CD8-positive, alpha-beta memory T cell (primary cell): ENCODE results near the gene PBX2. TPM values are rescaled to one million over a fixed set of nuclear protein-coding genes. Genes with fewer than 3 reads are reported as not detected.
A peak's percentile ranks its signal among the peaks of the same experiment; 100 is the strongest.

ENCODE experiments used
- CTCF ChIA-PET: fragments of 350-600 bp; sonication (Branson Sonifier 250); formaldehyde crosslinking; loops from one replicate; lab custom pipeline; 2021; ENCODE audit warnings: antibody characterized with exemption; lab: Charles Lee
- POLR2A ChIA-PET: fragments of 350-600 bp; sonication (Branson Sonifier 250); formaldehyde crosslinking; loops from one replicate; lab custom pipeline; 2021; ENCODE audit warnings: antibody characterized with exemption; lab: Charles Lee
- DNase-seq, 5 donors: peaks; one replicate each; pipeline versions ENCODE4 v3.0.0 to v3.0.0-alpha.2; 2020 to 2022; ENCODE audit warnings: mixed read lengths in 1 of 5
- H3K27ac ChIP-seq: one replicate; pipeline ENCODE4 v1.7.0; 2013; ENCODE audit warnings: low read depth, mild to moderate bottlenecking, low read length, moderate library complexity
- H3K27me3 ChIP-seq: 2 replicates; pipeline ENCODE4 v1.7.0; 2013; ENCODE audit warnings: low read length, mild to moderate bottlenecking; ENCODE audit not compliant: insufficient read depth, poor library complexity, severe bottlenecking
- H3K36me3 ChIP-seq: 2 replicates; pipeline ENCODE4 v1.7.0; 2013; ENCODE audit warnings: mild to moderate bottlenecking, low read length, moderate library complexity; ENCODE audit not compliant: insufficient read depth
- H3K4me1 ChIP-seq: 2 replicates; pipeline ENCODE4 v1.7.0; 2013; ENCODE audit warnings: mild to moderate bottlenecking, low read length, moderate library complexity; ENCODE audit not compliant: insufficient read depth
- H3K4me3 ChIP-seq: 2 replicates; pipeline ENCODE4 v1.7.0; 2013; ENCODE audit warnings: mild to moderate bottlenecking, low read length
- H3K9me3 ChIP-seq: 2 replicates; pipeline ENCODE4 v1.7.0; 2013; ENCODE audit warnings: mild to moderate bottlenecking, low read length
- H3K27ac Mint-ChIP-seq, 8 donors: one replicate each; pipeline ENCODE4 v1.8.0; 2020 to 2021; ENCODE audit warnings: mixed read lengths in 8 of 8, mild to moderate bottlenecking in 6 of 8, inconsistent platforms in 3 of 8, moderate library complexity in 3 of 8
- H3K27me3 Mint-ChIP-seq, 2 donors: one replicate each; pipeline ENCODE4 v1.8.0; 2020 to 2021; ENCODE audit warnings: mixed read lengths in 2 of 2, mild to moderate bottlenecking in 1 of 2, moderate library complexity in 1 of 2
- H3K36me3 Mint-ChIP-seq, 3 donors: one replicate each; pipeline ENCODE4 v1.8.0; 2020 to 2021; ENCODE audit warnings: mixed read lengths in 3 of 3, inconsistent platforms in 1 of 3, mild to moderate bottlenecking in 1 of 3
- H3K4me1 Mint-ChIP-seq, 3 donors: one replicate each; pipeline ENCODE4 v1.8.0; 2020 to 2021; ENCODE audit warnings: mixed read lengths in 3 of 3, inconsistent platforms in 1 of 3, mild to moderate bottlenecking in 1 of 3
- H3K4me3 Mint-ChIP-seq, 7 donors: one replicate each; pipeline ENCODE4 v1.8.0; 2020 to 2021; ENCODE audit warnings: mixed read lengths in 7 of 7, mild to moderate bottlenecking in 6 of 7, moderate library complexity in 4 of 7, inconsistent platforms in 2 of 7
- H3K9me3 Mint-ChIP-seq, 5 donors: one replicate each; pipeline ENCODE4 v1.8.0; 2020 to 2022; ENCODE audit warnings: mixed read lengths in 5 of 5, mild to moderate bottlenecking in 3 of 5, moderate library complexity in 2 of 5, inconsistent platforms in 1 of 5
- polyA plus RNA-seq: library from polyadenylated mRNA; unstranded; fragments of 300-500 nt; fragmentation: Illumina TruSeq; gene quantifications from one replicate; pipeline ENCODE4 v1.2.3, GENCODE V29; 2021
- total RNA-seq, 2 experiments: library from RNA; stranded (reverse); gene quantifications; one replicate each; pipeline ENCODE4 v1.2.3, GENCODE V29; 2021

The PBX2 gene
- total and polyA plus RNA-seq, 3 experiments from 2014 or later: 2.2 to 69.4 (median 63.5) TPM

GRCh38 chr6:32220021-32220420 lies 30.0 kb upstream of the PBX2 start:
- Histone ChIP-seq H3K9me3 (no peaks in the 10 kb centered on the region), H3K4me1 (peaks cover 11% of the 10 kb centered on the region), H3K27me3 (no peaks in the 10 kb centered on the region), H3K36me3 (no peaks in the 10 kb centered on the region), H3K27ac (no peak overlapping the region), H3K4me3 (no peak overlapping the region)
- Mint-ChIP-seq H3K9me3 (no peaks in the 10 kb centered on the region), H3K36me3 (no peaks in the 10 kb centered on the region), H3K27me3 (peaks cover 0 to 4% of the 10 kb centered on the region in 2 donors), H3K4me1 (no peaks in the 10 kb centered on the region), H3K4me3 (no peak overlapping the region), H3K27ac (no peak overlapping the region)
- ChIA-PET CTCF (no interaction called here), POLR2A (no interaction called here)
- DNase-seq: no peak

GRCh38 chr6:32218167-32218566 lies 28.2 kb upstream of the PBX2 start:
- Histone ChIP-seq H3K36me3 (no peaks in the 10 kb centered on the region), H3K27me3 (no peaks in the 10 kb centered on the region), H3K4me1 (peaks cover 11% of the 10 kb centered on the region), H3K27ac (no peak overlapping the region), H3K4me3 (no peak overlapping the region), H3K9me3 (no peaks in the 10 kb centered on the region)
- Mint-ChIP-seq H3K27me3 (peaks cover 0 to 4% of the 10 kb centered on the region in 2 donors), H3K9me3 (no peaks in the 10 kb centered on the region), H3K36me3 (no peaks in the 10 kb centered on the region), H3K27ac (no peak overlapping the region), H3K4me1 (no peaks in the 10 kb centered on the region), H3K4me3 (no peak overlapping the region)
- no peak for DNase-seq
- POLR2A ChIA-PET: no interaction called here
- CTCF ChIA-PET: no interaction called here

GRCh38 chr6:32216998-32217397 lies 27.0 kb upstream of the PBX2 start:
- Mint-ChIP-seq H3K4me1 (peaks cover 2 to 5% (median 3%) of the 10 kb centered on the region in 3 donors), H3K9me3 (no peaks in the 10 kb centered on the region), H3K36me3 (no peaks in the 10 kb centered on the region), H3K27me3 (peaks cover 0 to 4% of the 10 kb centered on the region in 2 donors), H3K4me3 (no peak overlapping the region), H3K27ac (no peak overlapping the region)
- Histone ChIP-seq H3K36me3 (no peaks in the 10 kb centered on the region), H3K27ac (no peak overlapping the region), H3K27me3 (no peaks in the 10 kb centered on the region), H3K4me3 (no peak overlapping the region), H3K4me1 (peaks cover under 1% of the 10 kb centered on the region), H3K9me3 (no peaks in the 10 kb centered on the region)
- POLR2A ChIA-PET: no interaction called here
- DNase-seq: no peak
- CTCF ChIA-PET: no interaction called here

- POLR2A ChIA-PET: no interaction called here
- H3K27ac ChIP-seq: no peak overlapping the region
- Mint-ChIP-seq H3K36me3 (no peaks in the 10 kb centered on the region), H3K27me3 (peaks cover 0 to 4% of the 10 kb centered on the region in 2 donors), H3K4me3 (no peak overlapping the region), H3K9me3 (no peaks in the 10 kb centered on the region), H3K4me1 (peaks cover 5 to 7% (median 6%) of the 10 kb centered on the region in 3 donors), H3K27ac (peak overlapping the region in 2 of 8 donors; percentile 23 to 54)
- no peak overlapping the region for H3K4me3 ChIP-seq
- no peaks in the 10 kb centered on the region for H3K27me3 ChIP-seq
- no peak for DNase-seq
- H3K36me3 ChIP-seq: no peaks in the 10 kb centered on the region
- CTCF ChIA-PET: no interaction called here
- no peaks in the 10 kb centered on the region for H3K9me3 ChIP-seq
- H3K4me1 ChIP-seq: no peaks in the 10 kb centered on the region
These were observed 26.3 kb upstream of the PBX2 start for GRCh38 chr6:32216285-32216684.

GRCh38 chr6:32215617-32216016 lies 25.6 kb upstream of the PBX2 start:
- no peaks in the 10 kb centered on the region for H3K9me3 ChIP-seq
- H3K27me3 Mint-ChIP-seq: peaks cover 0 to 4% of the 10 kb centered on the region in 2 donors
- POLR2A ChIA-PET: interaction anchor here (0.6 kb wide), 1 partner anchor 19 kb away, joined by 7 read pairs; no protein-coding TSS in a partner anchor
- no peak overlapping the region for H3K4me3 ChIP-seq
- no peaks in the 10 kb centered on the region for H3K36me3 ChIP-seq
- H3K27ac ChIP-seq: no peak overlapping the region
- no peak overlapping the region for H3K4me3 Mint-ChIP-seq
- H3K9me3 Mint-ChIP-seq: no peaks in the 10 kb centered on the region
- no peaks in the 10 kb centered on the region for H3K27me3 ChIP-seq
- H3K27ac Mint-ChIP-seq: peak overlapping the region in 2 of 8 donors; percentile 62 to 84
- H3K4me1 Mint-ChIP-seq: peaks cover 5 to 7% (median 6%) of the 10 kb centered on the region in 3 donors
- CTCF ChIA-PET: no interaction called here
- no peak for DNase-seq
- H3K4me1 ChIP-seq: no peaks in the 10 kb centered on the region
- no peaks in the 10 kb centered on the region for H3K36me3 Mint-ChIP-seq

- CTCF ChIA-PET: no interaction called here
- no peaks in the 10 kb centered on the region for H3K9me3 Mint-ChIP-seq
These were observed 24.1 kb upstream of the PBX2 start for GRCh38 chr6:32214126-32214525.

GRCh38 chr6:32213649-32214048 lies 23.6 kb upstream of the PBX2 start:
- Histone ChIP-seq H3K27ac (no peak overlapping the region), H3K4me1 (no peaks in the 10 kb centered on the region), H3K36me3 (no peaks in the 10 kb centered on the region), H3K9me3 (no peaks in the 10 kb centered on the region), H3K27me3 (no peaks in the 10 kb centered on the region), H3K4me3 (no peak overlapping the region)
- Mint-ChIP-seq H3K4me1 (peaks cover 5 to 7% (median 6%) of the 10 kb centered on the region in 3 donors), H3K4me3 (no peak overlapping the region), H3K9me3 (no peaks in the 10 kb centered on the region), H3K27ac (peak overlapping the region in 3 of 8 donors; percentile 33 to 86 (median 36)), H3K36me3 (no peaks in the 10 kb centered on the region), H3K27me3 (no peaks in the 10 kb centered on the region)
- DNase-seq: no peak
- CTCF ChIA-PET: no interaction called here
- POLR2A ChIA-PET: no interaction called here

More at GRCh38 chr6:32214126-32214525, 24.1 kb upstream of the PBX2 start:
- Mint-ChIP-seq H3K27me3 (no peaks in the 10 kb centered on the region), H3K27ac (peak overlapping the region in 1 of 8 donors; percentile 56), H3K4me3 (no peak overlapping the region), H3K36me3 (no peaks in the 10 kb centered on the region), H3K4me1 (peaks cover 5 to 7% (median 6%) of the 10 kb centered on the region in 3 donors)
- no peak overlapping the region for H3K27ac ChIP-seq
- no peaks in the 10 kb centered on the region for H3K27me3 ChIP-seq
- H3K36me3 ChIP-seq: no peaks in the 10 kb centered on the region
- no peaks in the 10 kb centered on the region for H3K9me3 ChIP-seq
- no peak for DNase-seq
- POLR2A ChIA-PET: no interaction called here
- no peaks in the 10 kb centered on the region for H3K4me1 ChIP-seq
- H3K4me3 ChIP-seq: no peak overlapping the region

- CTCF ChIA-PET: no interaction called here
These were observed 22.2 kb upstream of the PBX2 start for GRCh38 chr6:32212076-32212760.

More at GRCh38 chr6:32212076-32212760, 22.2 kb upstream of the PBX2 start:
- Histone ChIP-seq H3K4me3 (no peak overlapping the region), H3K27me3 (no peaks in the 10 kb centered on the region), H3K27ac (no peak overlapping the region), H3K4me1 (no peaks in the 10 kb centered on the region), H3K9me3 (no peaks in the 10 kb centered on the region), H3K36me3 (no peaks in the 10 kb centered on the region)
- POLR2A ChIA-PET: no interaction called here
- peak overlapping the region in 6 of 8 donors; percentile 31 to 91 (median 67) for H3K27ac Mint-ChIP-seq
- H3K36me3 Mint-ChIP-seq: no peaks in the 10 kb centered on the region
- DNase-seq: no peak
- peaks cover 5 to 7% (median 6%) of the 10 kb centered on the region in 3 donors for H3K4me1 Mint-ChIP-seq
- H3K9me3 Mint-ChIP-seq: no peaks in the 10 kb centered on the region
- H3K27me3 Mint-ChIP-seq: no peaks in the 10 kb centered on the region
- peak overlapping the region in 1 of 7 donors; percentile 66 for H3K4me3 Mint-ChIP-seq
